Spinal cord (tissue), 10 donors: Measurements from ENCODE around the gene FNIP2. TPM values are rescaled to one million over a fixed set of nuclear protein-coding genes. Genes with fewer than 3 reads are reported as not detected.
A peak's percentile ranks its signal among the peaks of the same experiment; 100 is the strongest.
"Not testable (repeated sequence)": the region's sequence is repeated elsewhere in the genome, so short reads cannot be mapped to it uniquely, and the experiment has no call there.

ENCODE experiments used
- DNase-seq, 6 donors: peaks; one replicate each; pipeline versions ENCODE4 v3.0.0 to v3.0.0-alpha.2; 2013 to 2015; ENCODE audit warnings: low spot score in 6 of 6, low read depth in 4 of 6
- H3K27ac ChIP-seq: one replicate; pipeline ENCODE4 v1.5.1; 2013; ENCODE audit warnings: low read depth, low read length, control low read depth
- H3K27me3 ChIP-seq: one replicate; pipeline ENCODE4 v1.6.1; 2013; ENCODE audit warnings: low read length; ENCODE audit not compliant: control insufficient read depth, insufficient read depth
- H3K36me3 ChIP-seq: one replicate; pipeline ENCODE4 v1.6.1; 2013; ENCODE audit warnings: low read length; ENCODE audit not compliant: control insufficient read depth, insufficient read depth
- H3K4me1 ChIP-seq: one replicate; pipeline ENCODE4 v1.6.1; 2013; ENCODE audit warnings: low read length; ENCODE audit not compliant: control insufficient read depth, insufficient read depth
- H3K4me3 ChIP-seq: one replicate; pipeline ENCODE4 v1.5.1; 2013; ENCODE audit warnings: low read depth, low read length, control low read depth
- H3K9me3 ChIP-seq: one replicate; pipeline ENCODE4 v1.6.1; 2013; ENCODE audit warnings: low read length; ENCODE audit not compliant: control insufficient read depth, insufficient read depth
- WGBS: methylation state at CpG from one replicate; pipeline ENCODE4 v1.1.5; 2013; ENCODE audit warnings: missing lambda C conversion rate; ENCODE audit not compliant: insufficient coverage; 5-methylcytosine and 5-hydroxymethylcytosine counted together
- polyA plus RNA-seq, 2 donors: library from polyadenylated mRNA; unstranded; fragments of 120-200 nt; gene quantifications; one replicate each; pipeline ENCODE4 v1.2.1, GENCODE V29; 2013; ENCODE audit not compliant: insufficient read length in 2 of 2
- total RNA-seq, 2 donors: library from RNA; depleted of rRNA in 1 of 2; stranded (reverse); fragments of 120-200 nt in 1 of 2; fragments of >200 nt in 1 of 2; gene quantifications; one replicate each; pipeline versions ENCODE4 v1.2.3 to v1.2.4, GENCODE V29; 2013 to 2014
- donor health status: healthy.

Gene FNIP2
- total and polyA plus RNA-seq, 4 donors: 19.4 to 59.2 (median 28.7) TPM

DNA sequence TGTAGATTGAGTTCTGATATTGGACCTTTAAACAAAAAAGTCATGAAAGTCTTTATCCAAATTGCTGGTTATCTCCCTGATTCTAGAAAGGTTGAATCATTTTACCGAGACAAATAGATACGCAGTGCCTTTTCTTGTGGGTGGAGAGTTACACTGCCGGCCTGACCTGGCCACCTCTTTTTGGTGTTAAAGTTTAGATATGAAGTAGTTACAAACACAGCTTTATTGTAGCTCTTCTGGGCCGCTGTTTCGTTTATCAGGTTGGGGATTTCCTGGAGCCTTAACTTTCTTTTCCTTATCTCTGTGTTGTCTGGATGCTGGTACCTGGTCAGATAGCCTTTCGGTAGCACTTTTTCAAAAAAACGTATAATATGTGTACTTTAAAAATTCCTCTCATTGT, 31.0 kb downstream of the FNIP2 start:
- Histone ChIP-seq H3K27me3 (no peaks in the 10 kb centered on the region), H3K27ac (no peak overlapping the region), H3K4me3 (no peak overlapping the region), H3K36me3 (no peaks in the 10 kb centered on the region), H3K9me3 (no peaks in the 10 kb centered on the region), H3K4me1 (no peaks in the 10 kb centered on the region)
- DNase-seq: no peak
- 91% methylated on average over 4 of the region's 7 CpGs for WGBS

DNA sequence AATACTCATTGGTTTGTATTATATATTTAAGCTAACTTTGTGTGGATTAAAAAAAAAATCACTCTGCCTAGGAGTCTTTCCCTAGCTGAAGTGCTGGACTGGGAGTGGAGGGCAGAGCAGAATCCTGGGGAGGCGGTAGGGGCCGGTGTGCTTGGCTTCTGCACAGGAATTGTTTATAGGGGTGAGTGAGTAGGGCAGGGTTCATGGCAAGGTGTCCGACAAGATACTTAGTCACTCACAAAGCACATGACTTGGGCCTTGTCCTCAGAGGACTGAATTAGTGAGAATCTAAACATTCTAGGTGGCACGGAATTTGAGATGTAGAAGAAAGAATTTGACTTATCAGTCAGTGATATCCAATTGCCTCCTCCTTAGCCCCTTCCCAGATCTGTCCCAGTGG, 32.2 kb downstream of the FNIP2 start:
- Histone ChIP-seq H3K27ac (no peak overlapping the region), H3K4me1 (no peaks in the 10 kb centered on the region), H3K36me3 (no peaks in the 10 kb centered on the region), H3K4me3 (no peak overlapping the region), H3K27me3 (no peaks in the 10 kb centered on the region), H3K9me3 (no peaks in the 10 kb centered on the region)
- DNase-seq: no peak
- 93% methylated on average over 2 of the region's 4 CpGs for WGBS

- Histone ChIP-seq H3K9me3 (no peaks in the 10 kb centered on the region), H3K4me1 (no peaks in the 10 kb centered on the region), H3K4me3 (no peak overlapping the region), H3K27me3 (no peaks in the 10 kb centered on the region), H3K36me3 (no peaks in the 10 kb centered on the region), H3K27ac (no peak overlapping the region)
- DNase-seq: no peak
- WGBS: no CpG with 5 or more reads among the region's 3 CpGs
These were observed 32.9 kb downstream of the FNIP2 start for GRCh38 chr4:158801677-158802076.

GRCh38 chr4:158802914-158803313, 34.1 kb downstream of the FNIP2 start:
- no peaks in the 10 kb centered on the region for H3K4me1 ChIP-seq
- no peak overlapping the region for H3K27ac ChIP-seq
- WGBS: no CpG with 5 or more reads among the region's 1 CpG
- no peaks in the 10 kb centered on the region for H3K27me3 ChIP-seq
- no peaks in the 10 kb centered on the region for H3K36me3 ChIP-seq
- DNase-seq: no peak
- no peaks in the 10 kb centered on the region for H3K9me3 ChIP-seq
- no peak overlapping the region for H3K4me3 ChIP-seq

- no peaks in the 10 kb centered on the region for H3K4me1 ChIP-seq
- WGBS: 59% methylated on average over 3 of the region's 10 CpGs
- no peaks in the 10 kb centered on the region for H3K36me3 ChIP-seq
- no peak overlapping the region for H3K27ac ChIP-seq
- no peaks in the 10 kb centered on the region for H3K9me3 ChIP-seq
- no peak overlapping the region for H3K4me3 ChIP-seq
- DNase-seq: peak in 2 of 6 donors; percentile 38 to 61
- H3K27me3 ChIP-seq: no peaks in the 10 kb centered on the region
These were observed 37.0 kb downstream of the FNIP2 start for GRCh38 chr4:158805635-158806471.

DNA sequence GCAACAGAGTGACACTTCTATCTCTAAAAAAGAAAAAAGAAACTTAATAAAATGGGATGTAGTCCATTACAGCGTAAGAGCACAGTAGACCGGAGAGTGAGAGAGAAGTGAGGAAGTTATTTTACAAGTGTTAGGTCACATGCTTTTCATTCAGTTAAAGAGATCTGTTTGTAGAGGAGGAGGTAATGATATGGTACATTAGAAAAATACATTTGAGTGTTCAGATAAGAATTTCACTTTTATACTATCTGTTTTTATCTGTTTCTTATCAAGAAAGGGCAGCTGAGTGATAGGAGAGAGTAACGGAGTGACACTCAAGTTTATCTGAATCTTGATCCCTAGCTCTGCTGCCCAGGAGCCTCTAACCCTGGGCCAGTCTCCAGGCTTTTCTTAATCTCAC, 38.9 kb downstream of the FNIP2 start:
- Histone ChIP-seq H3K4me3 (no peak overlapping the region), H3K36me3 (no peaks in the 10 kb centered on the region), H3K27me3 (no peaks in the 10 kb centered on the region), H3K9me3 (no peaks in the 10 kb centered on the region), H3K27ac (no peak overlapping the region), H3K4me1 (no peaks in the 10 kb centered on the region)
- WGBS: no CpG with 5 or more reads among the region's 3 CpGs
- DNase-seq: no peak

GRCh38 chr4:158808399-158808798, 39.6 kb downstream of the FNIP2 start:
- Histone ChIP-seq H3K36me3 (no peaks in the 10 kb centered on the region), H3K4me3 (no peak overlapping the region), H3K4me1 (no peaks in the 10 kb centered on the region), H3K27me3 (no peaks in the 10 kb centered on the region), H3K27ac (no peak overlapping the region), H3K9me3 (no peaks in the 10 kb centered on the region)
- DNase-seq: no peak
- WGBS: 0% methylated on average over 1 of the region's 3 CpGs

DNA sequence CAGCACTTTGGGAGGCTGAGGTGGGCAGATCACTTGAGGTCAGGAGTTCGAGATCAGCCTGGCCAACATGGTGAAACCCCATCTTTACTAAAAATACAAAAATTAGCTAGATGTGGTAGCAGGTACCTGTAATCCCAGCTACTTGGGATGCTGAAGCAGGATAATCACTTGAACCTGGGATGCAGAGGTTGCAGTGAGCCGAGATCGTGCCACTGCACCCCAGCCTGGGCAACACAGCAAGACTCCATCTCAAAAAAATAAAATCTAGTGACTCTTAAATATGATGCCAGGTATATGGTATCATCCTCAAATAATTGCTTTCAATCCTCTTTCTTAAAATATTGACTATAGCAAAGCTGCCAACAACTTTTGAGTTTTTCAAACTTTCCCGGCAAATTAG, 40.4 kb downstream of the FNIP2 start:
- H3K36me3 ChIP-seq, H3K9me3 ChIP-seq, H3K4me3 ChIP-seq, H3K27me3 ChIP-seq, DNase-seq, H3K4me1 ChIP-seq: not testable (repeated sequence)
- no CpG with 5 or more reads among the region's 4 CpGs for WGBS
- peak overlapping the region; percentile 16 for H3K27ac ChIP-seq

DNA sequence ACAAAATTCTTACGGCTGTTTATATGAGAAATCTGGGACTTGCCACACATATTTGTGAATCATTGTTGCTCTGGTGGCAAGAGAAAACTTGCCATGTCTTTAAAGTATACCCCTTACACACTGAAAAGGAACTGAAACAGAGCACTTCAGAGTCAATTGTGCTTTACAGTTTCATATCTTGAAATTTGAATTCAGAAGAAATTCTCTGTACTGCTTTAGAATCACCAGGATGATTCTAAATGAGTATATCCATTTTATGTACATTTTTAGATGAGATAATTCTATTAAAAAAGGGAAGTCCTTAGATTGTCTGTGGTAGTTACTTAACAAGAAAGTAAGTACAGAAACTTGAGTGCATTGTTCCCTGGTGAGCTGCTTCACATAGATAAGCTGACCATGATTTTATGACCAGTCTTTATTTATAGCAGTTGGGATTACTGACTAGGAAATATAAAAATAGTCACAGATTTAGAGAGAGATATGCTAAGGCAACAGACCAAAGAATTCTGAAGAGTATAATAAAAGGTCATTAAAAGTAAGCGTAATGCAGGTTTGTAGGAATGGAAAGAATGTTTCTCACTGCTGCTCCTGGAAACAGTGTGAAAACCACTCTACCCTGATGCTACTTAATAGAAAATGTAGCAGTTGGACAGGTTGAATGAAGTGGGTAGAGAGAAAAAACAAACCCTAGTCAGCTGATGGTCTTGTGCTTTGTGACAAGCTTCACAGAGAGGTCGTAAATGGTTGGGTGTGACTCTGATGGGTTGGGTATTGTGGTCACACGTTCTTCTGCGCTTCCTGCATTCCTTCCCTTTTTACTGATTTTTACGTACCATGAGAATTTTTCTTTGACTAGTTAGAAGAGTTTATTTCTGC, 41.0 kb downstream of the FNIP2 start:
- WGBS: no CpG with 5 or more reads among the region's 6 CpGs
- no peaks in the 10 kb centered on the region for H3K36me3 ChIP-seq
- H3K4me1 ChIP-seq: no peaks in the 10 kb centered on the region
- no peaks in the 10 kb centered on the region for H3K27me3 ChIP-seq
- H3K4me3 ChIP-seq: no peak overlapping the region
- H3K9me3 ChIP-seq: no peaks in the 10 kb centered on the region
- H3K27ac ChIP-seq: peak overlapping the region; percentile 44
- DNase-seq: no peak
